NT2/D1 (cell line): ENCODE data around the gene MCRIP2.
A peak's percentile ranks its signal among the peaks of the same experiment; 100 is the strongest.

ENCODE experiments used
- DNase-seq: peaks from one replicate; pipeline ENCODE4 v3.0.0-alpha.2; 2011; ENCODE audit warnings: low read depth, low spot score
- H3K27me3 ChIP-seq: 2 replicates; pipeline ENCODE4 v1.6.0; 2011; ENCODE audit warnings: mild to moderate bottlenecking; ENCODE audit not compliant: insufficient read length, insufficient read depth
- H3K36me3 ChIP-seq: 2 replicates; pipeline ENCODE4 v1.6.1; 2011; ENCODE audit warnings: mild to moderate bottlenecking, low read length, mixed read lengths; ENCODE audit not compliant: insufficient read depth, insufficient read length
- H3K4me1 ChIP-seq: 2 replicates; pipeline ENCODE4 v1.5.1; 2011; ENCODE audit not compliant: insufficient read depth, insufficient read length
- H3K4me3 ChIP-seq: 2 replicates; pipeline ENCODE4 v1.5.1; 2011; ENCODE audit warnings: low read depth; ENCODE audit not compliant: insufficient read length
- H3K9ac ChIP-seq: 2 replicates; pipeline ENCODE4 v1.6.0; 2011; ENCODE audit warnings: low read depth; ENCODE audit not compliant: insufficient read length
- H3K9me3 ChIP-seq: 2 replicates; pipeline ENCODE4 v1.5.1; 2011; ENCODE audit warnings: mild to moderate bottlenecking, low read length; ENCODE audit not compliant: insufficient read depth
- SUZ12 ChIP-seq: IDR thresholded peaks from 2 replicates; pipeline ENCODE4 v1.6.1; 2011; ENCODE audit not compliant: insufficient read length, insufficient read depth; ENCODE audit errors: extremely low read depth
- YY1 ChIP-seq: IDR thresholded peaks from 2 replicates; pipeline ENCODE4 v1.6.1; 2011; ENCODE audit not compliant: insufficient read length, insufficient read depth
- ZNF274 ChIP-seq: IDR thresholded peaks from 2 replicates; pipeline ENCODE4 v1.6.1; 2011; ENCODE audit warnings: mild to moderate bottlenecking, low read depth, low read length

The MCRIP2 gene

DNA sequence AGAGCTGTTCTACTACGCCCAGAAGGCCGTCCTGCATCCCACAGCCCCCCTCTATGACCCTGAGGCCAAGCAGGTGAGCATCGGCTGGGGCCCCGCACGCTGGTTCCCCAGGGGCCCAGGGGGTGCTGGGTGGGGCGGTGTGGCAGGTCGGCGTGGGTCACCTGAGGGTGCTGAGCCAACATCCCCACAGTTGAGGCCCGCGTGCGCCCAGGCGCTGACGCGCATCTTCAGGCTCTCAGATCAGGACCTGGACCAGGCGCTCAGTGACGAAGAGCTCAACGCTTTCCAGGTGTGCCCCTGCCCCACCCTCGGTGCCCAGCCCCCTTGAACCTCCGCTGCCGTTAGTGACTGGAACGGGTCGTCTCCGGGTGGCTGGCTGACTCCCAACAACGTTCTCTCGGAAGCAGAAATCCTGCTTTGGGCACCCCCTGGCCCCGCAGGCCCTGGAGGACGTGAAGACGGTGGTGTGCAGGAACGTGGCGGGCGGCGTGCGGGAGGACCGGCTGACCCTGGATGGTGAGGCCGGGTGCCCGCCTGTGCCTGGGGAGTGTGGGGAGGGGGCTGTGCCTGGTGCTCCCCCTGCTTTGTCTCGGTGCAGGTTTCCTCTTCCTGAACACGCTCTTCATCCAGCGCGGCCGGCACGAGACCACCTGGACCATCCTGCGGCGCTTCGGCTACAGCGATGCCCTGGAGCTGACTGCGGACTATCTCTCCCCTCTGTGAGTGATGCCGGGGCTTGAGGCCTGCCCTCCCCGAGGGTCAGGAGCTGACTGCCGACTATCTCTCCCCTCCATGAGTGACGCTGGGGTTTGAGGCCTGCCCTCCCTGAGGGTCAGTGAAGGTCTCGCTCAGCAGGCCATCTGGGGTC is 29.1 kb downstream of the MCRIP2 start:
- DNase-seq = no peak
- H3K36me3 ChIP-seq = peaks cover 79% of the 10 kb centered on the region
- H3K4me1 ChIP-seq = peaks cover 34% of the 10 kb centered on the region
- TF ChIP-seq YY1 (no peak), SUZ12 (no peak), ZNF274 (no peak)
- H3K9ac ChIP-seq = no peak overlapping the region
- H3K27me3 ChIP-seq = peaks cover 2% of the 10 kb centered on the region
- no peaks in the 10 kb centered on the region for H3K9me3 ChIP-seq
- H3K4me3 ChIP-seq = peak overlapping the region; percentile 1

GRCh38 chr16:671353-672131 is 29.9 kb downstream of the MCRIP2 start:
- Histone ChIP-seq H3K4me1 (peaks cover 34% of the 10 kb centered on the region), H3K27me3 (peaks cover 9% of the 10 kb centered on the region), H3K4me3 (peak overlapping the region; percentile 1), H3K9me3 (no peaks in the 10 kb centered on the region), H3K36me3 (peaks cover 71% of the 10 kb centered on the region), H3K9ac (no peak overlapping the region)
- no peak for DNase-seq
- no peak for TF ChIP-seq SUZ12
- no peak for TF ChIP-seq ZNF274
- TF ChIP-seq YY1 = no peak

GRCh38 chr16:672371-672770 is 30.7 kb downstream of the MCRIP2 start:
- no peak overlapping the region for H3K4me3 ChIP-seq
- H3K36me3 ChIP-seq = peaks cover 65% of the 10 kb centered on the region
- TF ChIP-seq ZNF274 = no peak
- TF ChIP-seq SUZ12 = no peak
- no peak for TF ChIP-seq YY1
- no peak overlapping the region for H3K9ac ChIP-seq
- no peak for DNase-seq
- H3K4me1 ChIP-seq = peaks cover 33% of the 10 kb centered on the region
- peaks cover 11% of the 10 kb centered on the region for H3K27me3 ChIP-seq
- H3K9me3 ChIP-seq = no peaks in the 10 kb centered on the region

GRCh38 chr16:672851-673250 is 31.2 kb downstream of the MCRIP2 start:
- Histone ChIP-seq H3K36me3 (peaks cover 64% of the 10 kb centered on the region), H3K4me3 (no peak overlapping the region), H3K4me1 (peaks cover 30% of the 10 kb centered on the region), H3K9ac (no peak overlapping the region), H3K9me3 (no peaks in the 10 kb centered on the region), H3K27me3 (peaks cover 11% of the 10 kb centered on the region)
- no peak for DNase-seq
- TF ChIP-seq YY1 = no peak
- TF ChIP-seq ZNF274 = no peak
- TF ChIP-seq SUZ12 = no peak

DNA sequence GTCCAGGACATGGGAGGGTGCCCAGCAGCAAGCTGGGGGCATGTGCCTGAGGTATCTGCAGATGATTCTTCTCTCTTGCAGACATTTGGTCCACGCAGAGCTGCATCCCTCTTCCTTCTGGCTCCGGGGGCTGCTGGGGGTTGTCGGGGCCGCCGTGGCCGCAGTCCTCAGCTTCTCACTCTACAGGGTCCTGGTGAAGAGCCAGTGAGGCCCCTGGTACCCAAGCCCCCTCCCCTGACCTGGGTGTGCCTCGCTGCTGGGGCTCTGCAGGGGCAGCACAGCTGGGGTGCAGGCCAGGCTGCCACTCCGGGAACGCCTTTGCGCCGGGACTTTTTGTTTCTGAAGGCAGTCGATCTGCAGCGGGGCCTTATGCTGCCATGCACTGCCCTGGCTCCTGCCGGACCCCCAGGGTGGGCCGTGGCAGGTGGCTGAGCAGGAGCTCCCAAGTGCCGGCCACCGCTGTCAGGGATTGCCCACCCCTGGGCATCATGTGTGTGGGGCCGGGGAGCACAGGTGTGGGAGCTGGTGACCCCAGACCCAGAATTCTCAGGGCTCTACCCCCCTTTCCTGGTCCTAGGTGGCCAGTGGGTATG is 31.9 kb downstream of the MCRIP2 start:
- Histone ChIP-seq H3K4me3 (no peak overlapping the region), H3K36me3 (peaks cover 63% of the 10 kb centered on the region), H3K27me3 (peaks cover 11% of the 10 kb centered on the region), H3K9me3 (no peaks in the 10 kb centered on the region), H3K9ac (no peak overlapping the region), H3K4me1 (peaks cover 30% of the 10 kb centered on the region)
- TF ChIP-seq SUZ12 (no peak), ZNF274 (no peak), YY1 (no peak)
- DNase-seq = no peak

DNA sequence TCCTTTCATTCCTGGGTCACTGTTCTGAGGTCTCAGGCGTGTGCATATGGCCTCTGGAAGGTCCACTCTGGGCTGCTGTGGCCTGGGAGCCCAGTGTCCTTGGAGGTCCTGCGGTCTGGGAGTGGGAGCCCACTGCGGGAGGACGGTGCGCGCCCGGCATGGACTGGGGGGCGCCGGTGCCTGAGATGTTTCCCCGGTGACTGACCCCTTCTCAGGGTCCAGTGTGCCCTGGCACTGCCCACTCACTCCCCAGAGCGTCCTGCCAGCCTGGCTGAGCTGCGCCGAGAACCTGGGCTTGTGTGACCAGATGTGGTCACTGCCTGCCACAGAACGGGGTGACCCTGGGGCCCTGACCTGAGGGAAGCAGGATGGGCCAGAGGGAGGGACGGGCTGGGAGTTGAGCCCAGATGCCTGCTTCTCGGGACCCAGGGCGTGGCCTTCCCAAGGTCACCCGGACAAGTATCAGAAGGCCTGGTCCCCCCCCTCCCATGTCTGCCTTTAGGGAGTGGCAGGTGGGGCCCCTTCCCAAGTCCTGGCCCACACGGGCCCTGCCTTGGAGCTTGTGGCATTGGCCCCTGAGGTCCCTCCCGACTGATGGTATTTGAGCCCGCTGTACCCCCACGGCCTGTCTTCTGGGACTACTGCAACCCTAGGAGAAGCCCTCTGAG is 32.7 kb downstream of the MCRIP2 start:
- Histone ChIP-seq H3K9me3 (no peaks in the 10 kb centered on the region), H3K9ac (peak overlapping the region; percentile 44), H3K4me1 (peaks cover 28% of the 10 kb centered on the region), H3K36me3 (peaks cover 55% of the 10 kb centered on the region), H3K27me3 (peaks cover 11% of the 10 kb centered on the region), H3K4me3 (no peak overlapping the region)
- TF ChIP-seq SUZ12 (no peak), YY1 (no peak), ZNF274 (no peak)
- DNase-seq = no peak
